NCI-H187 (cell line): ENCODE results near the gene TNS4.

ENCODE experiments used
- DNase-seq, 2 experiments: peaks; one replicate each; lab custom pipeline; 2025; lab: John Stamatoyannopoulos, UW

TNS4 gene

GRCh38 chr17:40515491-40516041 lies 14.1 kb upstream of the TNS4 start:
- no peak for DNase-seq

- DNase-seq: no peak
Observed at GRCh38 chr17:40515011-40515410, 13.6 kb upstream of the TNS4 start.

- DNase-seq: no peak
Observed at GRCh38 chr17:40514013-40514875, 12.8 kb upstream of the TNS4 start.

- no peak for DNase-seq
Observed at GRCh38 chr17:40511667-40512220, 10.3 kb upstream of the TNS4 start.

- DNase-seq: no peak
Observed at GRCh38 chr17:40511136-40511535, 9.7 kb upstream of the TNS4 start.

GRCh38 chr17:40510328-40510648 lies 8.9 kb upstream of the TNS4 start:
- DNase-seq: no peak

GRCh38 chr17:40509626-40510327 lies 8.4 kb upstream of the TNS4 start:
- DNase-seq: no peak

- DNase-seq: no peak
Observed at GRCh38 chr17:40506786-40507185, 5.4 kb upstream of the TNS4 start.

- no peak for DNase-seq
Observed at GRCh38 chr17:40503154-40503553, 1.7 kb upstream of the TNS4 start.

GRCh38 chr17:40502716-40503115 lies 1.3 kb upstream of the TNS4 start:
- DNase-seq: no peak

GRCh38 chr17:40500709-40501108 lies 714 bp downstream of the TNS4 start:
- no peak for DNase-seq

GRCh38 chr17:40500190-40500589 lies 1.2 kb downstream of the TNS4 start:
- no peak for DNase-seq

GRCh38 chr17:40499551-40500189 lies 1.8 kb downstream of the TNS4 start:
- no peak for DNase-seq

- no peak for DNase-seq
Observed at GRCh38 chr17:40498281-40499084, 2.9 kb downstream of the TNS4 start.

- DNase-seq: no peak
Observed at GRCh38 chr17:40497695-40498094, 3.7 kb downstream of the TNS4 start.

- DNase-seq: no peak
Observed at GRCh38 chr17:40496634-40497420, 4.6 kb downstream of the TNS4 start.

- DNase-seq: no peak
Observed at GRCh38 chr17:40496170-40496569, 5.3 kb downstream of the TNS4 start.

GRCh38 chr17:40495140-40495539 lies 6.3 kb downstream of the TNS4 start:
- DNase-seq: no peak

- DNase-seq: no peak
Observed at GRCh38 chr17:40493697-40494096, 7.7 kb downstream of the TNS4 start.

GRCh38 chr17:40491486-40491885 lies 9.9 kb downstream of the TNS4 start:
- DNase-seq: no peak

- no peak for DNase-seq
Observed at GRCh38 chr17:40490982-40491381, 10.4 kb downstream of the TNS4 start.
